Upper lobe of left lung (tissue), 6 donors: Measurements from ENCODE around the gene THOC1. TPM values are rescaled to one million over a fixed set of nuclear protein-coding genes. Genes with fewer than 3 reads are reported as not detected.

Experiments
- ATAC-seq, 2 donors: fragments of 200-7000 bp; cut with Tn5 transposase; one replicate each; pipeline ENCODE4 v1.9.1; 2022; ENCODE audit warnings: mild to moderate bottlenecking in 2 of 2, moderate library complexity in 2 of 2; ENCODE audit not compliant: low FRiP score in 2 of 2
- DNase-seq, 2 donors: peaks; one replicate each; pipeline ENCODE4 v3.0.0-alpha.2; 2019 to 2020
- H3K27ac ChIP-seq, 4 donors: fragments of 200-600 bp; sonication (generic); one replicate each; pipeline ENCODE4 v1.5.1; 2016 to 2019
- H3K27me3 ChIP-seq, 4 donors: fragments of 200-600 bp; sonication (generic); one replicate each; pipeline ENCODE4 v1.5.1; 2017 to 2019
- H3K36me3 ChIP-seq, 4 donors: fragments of 200-600 bp; sonication (generic); one replicate each; pipeline ENCODE4 v1.5.1; 2016 to 2019
- H3K4me1 ChIP-seq, 4 donors: fragments of 200-600 bp; sonication (generic); one replicate each; pipeline ENCODE4 v1.5.1; 2018 to 2019
- H3K4me3 ChIP-seq, 4 donors: fragments of 200-600 bp; sonication (generic); one replicate each; pipeline ENCODE4 v1.5.1; 2017 to 2019; ENCODE audit warnings: mild to moderate bottlenecking in 2 of 4, moderate library complexity in 1 of 4
- H3K9me3 ChIP-seq, 4 donors: fragments of 200-600 bp; sonication (generic); one replicate each; pipeline ENCODE4 v1.5.1; 2018 to 2019
- EP300 ChIP-seq, 4 donors: sonication (generic); formaldehyde crosslinking; IDR thresholded peaks; one replicate each; pipeline ENCODE4 v1.5.1; 2017; ENCODE audit warnings: antibody characterized with exemption in 4 of 4, control low read depth in 2 of 4
- POLR2A ChIP-seq, 4 donors: fragments of 450-650 bp; IDR thresholded peaks; one replicate each; pipeline ENCODE4 v1.5.1; 2016 to 2017; ENCODE audit warnings: antibody characterized with exemption in 4 of 4, mild to moderate bottlenecking in 2 of 4
- POLR2AphosphoS5 ChIP-seq, 2 donors: sonication (generic); formaldehyde crosslinking; IDR thresholded peaks; one replicate each; pipeline ENCODE4 v1.5.1; 2017; ENCODE audit warnings: antibody characterized with exemption in 2 of 2
- WGBS, 2 donors: methylation state at CpG; one replicate each; pipeline ENCODE4 v1.1.5; 2017 to 2018; 5-methylcytosine and 5-hydroxymethylcytosine counted together
- total RNA-seq, 6 donors: library from RNA; depleted of rRNA in 4 of 6; stranded (reverse); fragments of >200 nt in 4 of 6; gene quantifications; one replicate each; pipeline versions ENCODE4 v1.1.0 to v1.2.1, GENCODE V29; 2016 to 2021
- TF ChIP-seq, protein P1 (sequence below), 6 experiments: fragments of 450-650 bp in 4 of 6; fragments of 200-600 bp in 2 of 6; sonication (generic) in 2 of 6; IDR thresholded peaks; one replicate each; pipeline ENCODE4 v1.5.1; 2016 to 2019; ENCODE audit warnings: antibody characterized with exemption in 6 of 6
- donor health status: DM: no; HTN: no; CAD: no; lungs with moderate emphysema.
- donor health status: DM: no; HTN: yes; CAD: no; lungs with severe emphysema.

THOC1 gene
- total RNA-seq, 6 donors from 2014 or later, result 21.2 to 93.2 (median 30.4) TPM

DNA sequence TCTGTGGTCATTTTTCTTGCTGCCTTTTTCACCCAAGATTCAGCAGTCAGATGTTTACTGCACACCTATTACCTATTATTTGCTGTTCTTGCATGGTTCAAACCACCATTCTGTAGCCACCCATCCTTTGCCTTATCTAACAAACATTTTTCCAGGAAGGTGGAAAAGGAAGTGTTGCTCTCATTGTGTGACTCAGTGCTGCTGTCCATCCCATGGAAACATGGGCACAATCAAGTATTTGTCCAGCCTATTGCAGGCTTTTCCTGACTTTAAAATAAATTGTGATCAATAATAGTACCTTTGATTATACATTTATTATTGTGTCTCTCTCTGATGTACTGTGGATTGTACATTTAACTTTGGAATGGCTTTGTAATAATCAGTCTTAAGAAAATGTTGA lies 56.3 kb downstream of the THOC1 start:
- peaks cover 8 to 86% (median 44%) of the 10 kb centered on the region in 4 donors for H3K36me3 ChIP-seq
- TF ChIP-seq POLR2A (IDR thresholded peaks at IDR 0.05) (no peak), EP300 (IDR thresholded peaks at IDR 0.05) (no peak), POLR2AphosphoS5 (IDR thresholded peaks at IDR 0.05) (no peak)
- TF ChIP-seq, protein P1, sequence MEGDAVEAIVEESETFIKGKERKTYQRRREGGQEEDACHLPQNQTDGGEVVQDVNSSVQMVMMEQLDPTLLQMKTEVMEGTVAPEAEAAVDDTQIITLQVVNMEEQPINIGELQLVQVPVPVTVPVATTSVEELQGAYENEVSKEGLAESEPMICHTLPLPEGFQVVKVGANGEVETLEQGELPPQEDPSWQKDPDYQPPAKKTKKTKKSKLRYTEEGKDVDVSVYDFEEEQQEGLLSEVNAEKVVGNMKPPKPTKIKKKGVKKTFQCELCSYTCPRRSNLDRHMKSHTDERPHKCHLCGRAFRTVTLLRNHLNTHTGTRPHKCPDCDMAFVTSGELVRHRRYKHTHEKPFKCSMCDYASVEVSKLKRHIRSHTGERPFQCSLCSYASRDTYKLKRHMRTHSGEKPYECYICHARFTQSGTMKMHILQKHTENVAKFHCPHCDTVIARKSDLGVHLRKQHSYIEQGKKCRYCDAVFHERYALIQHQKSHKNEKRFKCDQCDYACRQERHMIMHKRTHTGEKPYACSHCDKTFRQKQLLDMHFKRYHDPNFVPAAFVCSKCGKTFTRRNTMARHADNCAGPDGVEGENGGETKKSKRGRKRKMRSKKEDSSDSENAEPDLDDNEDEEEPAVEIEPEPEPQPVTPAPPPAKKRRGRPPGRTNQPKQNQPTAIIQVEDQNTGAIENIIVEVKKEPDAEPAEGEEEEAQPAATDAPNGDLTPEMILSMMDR (IDR thresholded peaks at IDR 0.05), result no peak
- no peak for ATAC-seq
- H3K9me3 ChIP-seq, result no peaks in the 10 kb centered on the region
- no peaks in the 10 kb centered on the region for H3K4me1 ChIP-seq
- DNase-seq, result no peak
- H3K27ac ChIP-seq, result no peak overlapping the region
- no peaks in the 10 kb centered on the region for H3K27me3 ChIP-seq
- no peak overlapping the region for H3K4me3 ChIP-seq

DNA sequence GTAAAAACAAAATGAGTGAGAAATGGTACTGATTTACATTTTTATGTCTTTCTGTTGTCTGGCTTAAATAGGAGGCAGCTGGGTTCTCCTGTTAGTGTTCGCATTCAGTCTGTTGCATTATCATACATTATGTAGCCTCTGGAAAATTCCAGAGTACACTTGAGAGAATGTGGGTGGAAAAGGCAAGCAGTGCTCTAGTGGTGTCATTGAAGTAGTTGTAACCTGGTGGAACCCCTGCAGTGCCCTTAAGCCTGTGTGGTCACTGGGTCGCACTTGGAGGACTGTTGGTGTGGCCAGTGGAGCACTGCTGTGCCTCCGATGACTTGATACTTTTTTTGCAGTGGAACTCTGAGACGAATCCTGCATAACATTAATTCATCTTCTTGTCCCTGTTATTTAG lies 57.1 kb downstream of the THOC1 start:
- Histone ChIP-seq H3K36me3 (peaks cover 12 to 86% (median 41%) of the 10 kb centered on the region in 4 donors), H3K27me3 (no peaks in the 10 kb centered on the region), H3K9me3 (no peaks in the 10 kb centered on the region), H3K27ac (no peak overlapping the region), H3K4me3 (no peak overlapping the region), H3K4me1 (no peaks in the 10 kb centered on the region)
- TF ChIP-seq POLR2A (IDR thresholded peaks at IDR 0.05), result no peak
- TF ChIP-seq POLR2AphosphoS5 (IDR thresholded peaks at IDR 0.05), result no peak
- no peak for TF ChIP-seq EP300 (IDR thresholded peaks at IDR 0.05)
- TF ChIP-seq, protein P1 (IDR thresholded peaks at IDR 0.05), result no peak
- DNase-seq (no peak), ATAC-seq (no peak)
- WGBS, 2 donors, result 93% methylated on average over 4 of the region's 4 CpGs

DNA sequence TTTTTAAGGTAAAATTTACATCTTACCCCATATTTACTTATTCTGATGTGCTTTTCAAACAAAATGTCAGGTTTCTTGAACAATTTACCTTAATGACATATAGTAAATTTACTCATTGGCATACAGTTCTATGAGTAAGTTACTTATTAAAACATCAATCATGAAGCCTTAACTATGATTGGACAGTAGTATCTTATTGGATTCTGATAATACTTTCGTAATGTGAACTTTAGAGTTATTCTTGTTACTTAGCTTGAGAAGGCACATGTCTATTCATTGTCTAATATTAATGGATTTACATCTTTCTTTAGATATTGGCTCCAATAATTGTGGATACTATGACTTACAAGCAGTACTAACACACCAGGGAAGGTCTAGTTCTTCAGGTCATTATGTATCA lies 57.8 kb downstream of the THOC1 start:
- no peaks in the 10 kb centered on the region for H3K27me3 ChIP-seq
- H3K4me3 ChIP-seq, result no peak overlapping the region
- DNase-seq (no peak), ATAC-seq (no peak)
- H3K36me3 ChIP-seq, result peaks cover 18 to 86% (median 41%) of the 10 kb centered on the region in 4 donors
- no peaks in the 10 kb centered on the region for H3K9me3 ChIP-seq
- no peaks in the 10 kb centered on the region for H3K4me1 ChIP-seq
- H3K27ac ChIP-seq, result no peak overlapping the region
- WGBS, 2 donors, result 96 to 100% methylated on average over 1 of the region's 1 CpG
- TF ChIP-seq EP300 (IDR thresholded peaks at IDR 0.05) (no peak), POLR2AphosphoS5 (IDR thresholded peaks at IDR 0.05) (no peak), POLR2A (IDR thresholded peaks at IDR 0.05) (no peak)
- TF ChIP-seq, protein P1 (IDR thresholded peaks at IDR 0.05), result no peak

DNA sequence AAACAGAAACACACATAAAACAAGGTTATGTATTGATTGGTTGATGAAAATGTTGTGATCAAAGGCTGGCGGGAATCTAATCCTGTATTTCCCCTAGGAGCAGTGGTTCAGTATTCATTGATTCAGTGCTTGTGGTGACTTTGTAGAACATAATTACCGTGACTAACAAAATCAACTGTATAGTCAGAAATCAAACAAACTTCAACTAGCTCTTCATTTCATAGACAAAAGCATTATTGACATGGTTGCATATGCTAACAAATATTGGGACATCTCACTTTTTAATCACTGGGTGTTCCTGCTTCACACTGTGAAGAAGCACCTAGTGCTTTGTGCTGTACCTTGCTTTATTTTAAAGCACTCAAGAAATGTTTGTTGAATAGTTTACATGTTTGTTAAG lies 68.1 kb downstream of the THOC1 start:
- WGBS, 2 donors, result 77 to 90% methylated on average over 2 of the region's 2 CpGs
- Histone ChIP-seq H3K27me3 (no peaks in the 10 kb centered on the region), H3K4me3 (no peak overlapping the region), H3K27ac (no peak overlapping the region), H3K36me3 (peaks cover 1 to 86% (median 29%) of the 10 kb centered on the region in 4 donors), H3K4me1 (no peaks in the 10 kb centered on the region), H3K9me3 (no peaks in the 10 kb centered on the region)
- TF ChIP-seq EP300 (IDR thresholded peaks at IDR 0.05) (no peak), POLR2A (IDR thresholded peaks at IDR 0.05) (no peak), POLR2AphosphoS5 (IDR thresholded peaks at IDR 0.05) (no peak)
- TF ChIP-seq, protein P1 (IDR thresholded peaks at IDR 0.05), result no peak
- ATAC-seq (no peak), DNase-seq (no peak)

DNA sequence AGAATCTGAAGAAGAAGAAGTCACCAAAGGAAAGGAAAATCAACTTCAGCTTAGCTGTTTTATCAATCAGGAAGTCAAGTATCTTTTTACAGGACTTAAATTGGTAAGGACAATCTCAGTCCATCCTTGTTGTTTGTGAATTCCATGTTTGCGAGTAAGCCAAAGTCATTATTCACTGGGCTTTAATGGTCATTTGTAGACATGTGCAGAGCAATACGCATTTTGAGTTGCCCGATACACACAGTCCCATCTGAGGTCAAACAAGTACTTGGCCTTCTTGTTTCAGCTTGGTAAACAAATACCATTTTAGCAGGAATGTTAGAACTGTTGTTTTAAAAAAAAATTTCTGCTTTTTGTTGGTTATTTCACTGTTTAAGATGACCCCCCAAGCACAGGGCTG lies 68.6 kb downstream of the THOC1 start:
- Histone ChIP-seq H3K27ac (no peak overlapping the region), H3K36me3 (peaks cover 0 to 84% (median 27%) of the 10 kb centered on the region in 4 donors), H3K4me3 (no peak overlapping the region), H3K9me3 (no peaks in the 10 kb centered on the region), H3K4me1 (no peaks in the 10 kb centered on the region), H3K27me3 (no peaks in the 10 kb centered on the region)
- DNase-seq, result no peak
- no peak for TF ChIP-seq POLR2A (IDR thresholded peaks at IDR 0.05)
- TF ChIP-seq EP300 (IDR thresholded peaks at IDR 0.05), result no peak
- no peak for TF ChIP-seq POLR2AphosphoS5 (IDR thresholded peaks at IDR 0.05)
- TF ChIP-seq, protein P1 (IDR thresholded peaks at IDR 0.05), result no peak
- WGBS, 2 donors, result 95 to 98% methylated on average over 3 of the region's 3 CpGs
- ATAC-seq, result no peak
